GM23248 (cell line): ENCODE measurements around the gene DNASE2B.

Experiments
- EZH2 ChIP-seq: fragments of 200-600 bp; sonication (generic); IDR thresholded peaks from 2 replicates; pipeline ENCODE4 v1.6.1; 2018; ENCODE audit warnings: antibody characterized with exemption, mild to moderate bottlenecking; ENCODE audit not compliant: insufficient read depth, poor library complexity, severe bottlenecking
- EZH2phosphoT487 ChIP-seq: fragments of 200-600 bp; sonication (generic); IDR thresholded peaks from 2 replicates; pipeline ENCODE4 v1.6.1; 2018; ENCODE audit warnings: antibody characterized with exemption, moderate library complexity, mild to moderate bottlenecking, low read depth; ENCODE audit not compliant: insufficient read depth

- no peak for TF ChIP-seq EZH2
- no peak for TF ChIP-seq EZH2phosphoT487
Measured at GRCh38 chr1:84433258-84434080, 35.2 kb downstream of the DNASE2B start.
